MCF 10A (cell line): ENCODE measurements around the gene DGCR8. TPM values are rescaled to one million over a fixed set of nuclear protein-coding genes. Genes with fewer than 3 reads are reported as not detected.

Experiments used
- BruUV-seq: library from RNA; stranded (reverse); fragments of 400-500 nt; replicated peaks from 2 replicates; lab custom pipeline; 2021; lab: Mats Ljungman, UMichigan
- CTCF ChIA-PET: fragments of 300-600 bp; sonication (Branson Sonifier 250); formaldehyde crosslinking; extraction: SDS; loops from one replicate; lab custom pipeline; 2021; ENCODE audit warnings: antibody characterized with exemption, inconsistent platforms; lab: Yijun Ruan, JAX
- POLR2A ChIA-PET: fragments of 300-600, 350-650 bp; sonication (Branson Sonifier 250); formaldehyde crosslinking; extraction: SDS; loops from one replicate; lab custom pipeline; 2020; ENCODE audit warnings: antibody characterized with exemption, inconsistent platforms; lab: Yijun Ruan, JAX
- DNase-seq: peaks from one replicate; pipeline ENCODE4 v3.0.0-alpha.2; 2018; ENCODE audit not compliant: unreplicated experiment
- H3K27ac Mint-ChIP-seq: one replicate; pipeline ENCODE4 v1.8.0; 2022; ENCODE audit warnings: mild to moderate bottlenecking, low read depth, mixed read lengths; ENCODE audit not compliant: unreplicated experiment
- H3K27me3 Mint-ChIP-seq: one replicate; pipeline ENCODE4 v1.8.0; 2022; ENCODE audit warnings: mixed read lengths; ENCODE audit not compliant: insufficient read depth, unreplicated experiment
- H3K36me3 Mint-ChIP-seq: one replicate; pipeline ENCODE4 v1.8.0; 2022; ENCODE audit warnings: mild to moderate bottlenecking, moderate library complexity, mixed read lengths; ENCODE audit not compliant: insufficient read depth, unreplicated experiment
- H3K4me1 Mint-ChIP-seq: one replicate; pipeline ENCODE4 v1.8.0; 2022; ENCODE audit warnings: mixed read lengths; ENCODE audit not compliant: insufficient read depth, unreplicated experiment
- H3K4me3 Mint-ChIP-seq: one replicate; pipeline ENCODE4 v1.8.0; 2022; ENCODE audit warnings: mild to moderate bottlenecking, moderate library complexity, mixed read lengths; ENCODE audit not compliant: unreplicated experiment
- H3K9me3 Mint-ChIP-seq: one replicate; pipeline ENCODE4 v1.8.0; 2022; ENCODE audit warnings: mixed read lengths; ENCODE audit not compliant: unreplicated experiment
- CTCF ChIP-seq: fragments of 200-600 bp; IDR thresholded peaks from one replicate; pipeline ENCODE4 v1.8.0; 2022; ENCODE audit warnings: antibody characterized with exemption, mild to moderate bottlenecking; ENCODE audit not compliant: unreplicated experiment
- intact Hi-C: fragments of 100-400 bp; cut with micrococcal nuclease; formaldehyde crosslinking; loops from 2 replicates; pipeline ENCODE4 v1.14.1; 2022
- total RNA-seq: library from RNA; stranded (reverse); gene quantifications from 2 replicates; pipeline ENCODE4 v1.2.3, GENCODE V29; 2022

DGCR8 gene
- total RNA-seq, 1 experiment from 2014 or later: 40.8 TPM

DNA sequence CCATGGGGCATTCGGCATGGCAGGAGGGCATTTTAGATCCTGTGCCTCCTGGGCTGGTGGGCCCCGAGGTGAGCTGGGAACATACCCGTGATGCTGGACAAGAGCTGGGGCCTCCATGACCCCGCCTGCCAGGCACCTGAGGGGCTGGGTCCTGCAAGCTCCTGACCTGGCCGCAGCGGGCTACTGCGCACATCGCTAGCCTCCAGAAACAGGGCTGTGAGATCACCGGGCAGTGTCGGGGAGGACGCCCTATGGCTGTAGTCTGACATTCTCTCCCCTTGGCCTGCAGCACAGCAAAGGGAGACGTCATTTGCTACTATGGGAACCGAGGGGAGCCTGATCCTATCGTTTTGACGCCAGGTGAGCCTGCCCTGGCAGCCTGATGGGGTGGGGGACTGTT, 24.4 kb upstream of the DGCR8 start:
- no peak overlapping the region for H3K4me3 Mint-ChIP-seq
- intact Hi-C loops: no loop called here
- no peak for TF ChIP-seq CTCF
- H3K4me1 Mint-ChIP-seq: no peaks in the 10 kb centered on the region
- no peaks in the 10 kb centered on the region for H3K9me3 Mint-ChIP-seq
- peak overlapping the region; percentile 35 for H3K27ac Mint-ChIP-seq
- peaks cover 16% of the 10 kb centered on the region for H3K36me3 Mint-ChIP-seq
- no peaks in the 10 kb centered on the region for H3K27me3 Mint-ChIP-seq
- CTCF ChIA-PET: no interaction called here
- no TSS peak for BruUV-seq
- POLR2A ChIA-PET: no interaction called here
- DNase-seq: no peak

DNA sequence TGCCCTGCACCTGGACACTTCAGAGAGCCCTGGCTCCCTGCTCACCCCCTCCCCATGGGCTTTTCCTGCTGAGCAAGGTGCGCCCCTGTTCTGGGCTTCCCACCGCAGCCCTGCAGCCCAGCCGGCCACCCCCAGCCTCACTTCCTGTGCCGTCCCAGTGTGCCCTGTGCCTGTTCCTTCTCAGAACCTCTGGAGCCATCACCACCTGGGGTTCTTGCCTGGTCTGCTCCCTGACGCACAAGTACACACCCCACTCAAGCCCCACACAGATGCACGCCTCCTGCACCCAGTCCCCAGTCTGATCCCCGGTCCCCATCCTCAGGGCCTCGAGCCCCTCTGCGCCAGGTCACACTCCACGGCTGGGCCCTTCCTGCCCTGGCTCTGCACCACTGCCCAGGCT, 23.9 kb upstream of the DGCR8 start:
- Mint-ChIP-seq H3K9me3 (no peaks in the 10 kb centered on the region), H3K27me3 (no peaks in the 10 kb centered on the region), H3K27ac (peak overlapping the region; percentile 35), H3K4me3 (no peak overlapping the region), H3K4me1 (peaks cover 1% of the 10 kb centered on the region), H3K36me3 (peaks cover 16% of the 10 kb centered on the region)
- no TSS peak for BruUV-seq
- POLR2A ChIA-PET: no interaction called here
- TF ChIP-seq CTCF: no peak
- intact Hi-C loops: no loop called here
- no peak for DNase-seq
- CTCF ChIA-PET: no interaction called here

DNA sequence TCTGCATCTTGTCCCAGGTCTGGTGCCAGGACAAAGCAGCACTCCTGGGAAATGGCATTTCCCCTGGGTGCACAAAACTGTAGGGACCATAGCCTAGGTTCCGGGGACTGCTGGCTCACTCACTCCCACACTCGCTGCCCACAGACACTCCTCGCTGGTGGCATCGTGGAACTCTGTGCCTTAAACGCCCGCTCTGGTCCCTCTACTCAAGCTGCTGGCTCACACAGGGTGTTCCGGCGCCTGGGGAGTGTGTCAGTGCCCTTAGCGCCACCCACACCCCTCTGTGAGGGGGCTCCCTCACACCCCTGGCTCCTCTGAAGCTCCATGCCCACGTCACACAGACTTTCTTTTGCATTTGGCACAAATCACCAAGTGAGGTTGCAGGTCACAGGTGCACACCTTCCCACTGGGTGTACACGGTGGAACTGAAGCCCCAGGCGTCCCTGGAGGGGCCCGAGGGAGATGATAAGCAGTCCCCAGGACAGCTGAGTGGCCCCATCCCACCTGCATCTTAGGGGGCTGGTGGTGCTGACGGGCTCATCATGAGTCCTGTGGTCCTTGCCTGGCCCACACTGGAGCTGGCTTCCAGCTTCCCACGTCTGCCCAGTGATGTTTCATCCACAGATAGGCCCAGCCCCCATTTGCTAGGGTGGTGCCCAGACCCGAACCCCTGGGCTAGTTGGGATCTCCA, 23.2 kb upstream of the DGCR8 start:
- no peak overlapping the region for H3K4me3 Mint-ChIP-seq
- H3K36me3 Mint-ChIP-seq: peaks cover 16% of the 10 kb centered on the region
- DNase-seq: no peak
- BruUV-seq: no TSS peak
- no peaks in the 10 kb centered on the region for H3K9me3 Mint-ChIP-seq
- ChIA-PET POLR2A (no interaction called here), CTCF (no interaction called here)
- no peak for TF ChIP-seq CTCF
- intact Hi-C loops: no loop called here
- H3K27ac Mint-ChIP-seq: no peak overlapping the region
- no peaks in the 10 kb centered on the region for H3K27me3 Mint-ChIP-seq
- H3K4me1 Mint-ChIP-seq: peaks cover 8% of the 10 kb centered on the region

GRCh38 chr22:20057596-20058268, 22.3 kb upstream of the DGCR8 start:
- no peak overlapping the region for H3K4me3 Mint-ChIP-seq

More at GRCh38 chr22:20057596-20058268, 22.3 kb upstream of the DGCR8 start:
- Mint-ChIP-seq H3K27me3 (no peaks in the 10 kb centered on the region), H3K27ac (no peak overlapping the region), H3K36me3 (peaks cover 13% of the 10 kb centered on the region), H3K9me3 (no peaks in the 10 kb centered on the region), H3K4me1 (peaks cover 14% of the 10 kb centered on the region)
- ChIA-PET POLR2A (no interaction called here), CTCF (no interaction called here)
- no peak for DNase-seq
- no TSS peak for BruUV-seq
- intact Hi-C loops: no loop called here
- TF ChIP-seq CTCF: no peak
